LoVo (cell line): ENCODE data around the gene NOTCH2.
"Not testable (repeated sequence)": the region's sequence is repeated elsewhere in the genome, so short reads cannot be mapped to it uniquely, and the experiment has no call there.

Source experiments
- DNase-seq: peaks from one replicate; pipeline ENCODE4 v3.0.0-alpha.2; 2016; ENCODE audit warnings: low spot score

Gene NOTCH2

DNA sequence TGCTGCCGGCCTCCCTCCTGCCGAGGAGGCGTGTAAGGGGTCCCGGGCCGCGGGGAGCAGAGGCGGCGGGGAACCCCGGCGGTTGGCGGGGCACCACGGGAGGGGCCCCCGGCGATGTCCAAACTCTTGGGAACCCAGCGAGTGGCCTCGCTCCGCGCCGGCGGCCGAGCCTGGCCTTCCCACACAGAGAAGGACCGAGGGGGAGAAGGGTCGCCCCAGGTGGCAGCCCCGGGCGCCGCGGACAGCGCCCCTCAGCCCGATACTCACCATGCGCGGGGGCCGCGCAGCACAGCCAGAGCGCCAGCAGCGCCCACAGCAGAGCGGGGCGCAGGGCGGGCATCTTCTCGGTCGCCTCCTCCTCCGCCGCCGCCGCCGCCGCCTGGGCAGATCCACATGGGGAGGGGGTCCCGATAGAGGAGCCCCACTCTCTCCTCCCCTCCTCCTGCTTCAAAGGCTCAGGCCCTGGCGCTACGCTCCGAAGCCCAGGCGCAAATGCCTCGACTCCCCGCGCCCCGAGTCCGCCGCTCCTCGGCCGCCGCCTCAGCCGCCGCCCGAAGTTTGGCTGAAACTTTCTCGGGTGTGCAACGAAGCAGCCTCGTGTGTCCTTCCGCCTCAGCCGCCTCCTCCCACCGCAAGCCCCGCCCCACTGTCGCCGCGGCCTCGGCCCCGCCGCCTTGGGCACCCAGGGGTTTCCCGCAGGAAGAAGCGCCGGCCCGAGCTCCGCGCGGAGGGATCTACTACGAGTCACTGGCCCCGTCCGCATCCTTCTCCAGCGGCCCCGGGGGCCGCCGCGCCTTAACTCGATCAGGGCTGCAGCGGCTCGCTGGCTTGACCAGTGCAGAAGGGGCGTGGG lies at the start of gene NOTCH2:
Gene NOTCH2 (minus strand): TSS at position 596 of the 853 bp plus-strand sequence. CDS start 256 bp downstream, at position 340.
- DNase-seq, result not testable (repeated sequence)

DNA sequence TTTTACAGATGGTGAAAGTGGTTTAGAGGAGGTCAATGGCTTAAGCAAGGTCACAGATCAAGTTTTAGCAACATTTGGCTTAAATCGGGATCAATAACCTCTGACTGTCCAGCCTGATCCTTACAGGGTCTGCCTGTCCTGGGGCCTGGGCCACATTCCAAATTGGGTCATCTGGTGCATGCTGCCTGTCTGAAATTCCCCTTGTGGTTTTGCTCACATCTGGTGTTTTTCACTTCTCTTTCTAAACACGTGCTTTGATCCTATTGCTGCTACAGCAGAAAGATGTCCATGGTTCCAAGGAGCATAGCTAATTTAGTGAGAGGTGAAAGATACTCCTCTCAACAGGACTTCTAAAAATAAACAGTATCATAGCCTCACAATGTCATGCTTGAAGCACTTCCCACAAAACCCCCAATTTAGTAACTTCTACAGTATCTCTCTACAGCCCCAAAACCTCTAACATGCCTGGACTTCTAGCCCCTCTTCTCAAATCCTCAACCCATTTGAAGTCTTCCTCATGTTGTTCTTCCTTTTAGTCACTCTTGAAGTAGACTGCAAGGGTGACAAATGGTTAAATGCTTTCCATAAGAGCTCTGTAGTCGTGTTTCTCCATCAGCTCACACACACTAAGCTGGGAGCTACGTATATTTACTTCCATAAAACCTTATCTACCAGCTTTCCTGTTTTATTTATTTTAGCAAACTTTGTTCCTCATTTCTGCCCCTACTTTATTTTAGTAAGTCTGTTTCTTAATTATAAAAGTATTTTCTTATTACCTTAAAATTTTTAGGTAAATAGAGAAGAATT lies 48.1 kb upstream of the NOTCH2 start:
- not testable (repeated sequence) for DNase-seq

DNA sequence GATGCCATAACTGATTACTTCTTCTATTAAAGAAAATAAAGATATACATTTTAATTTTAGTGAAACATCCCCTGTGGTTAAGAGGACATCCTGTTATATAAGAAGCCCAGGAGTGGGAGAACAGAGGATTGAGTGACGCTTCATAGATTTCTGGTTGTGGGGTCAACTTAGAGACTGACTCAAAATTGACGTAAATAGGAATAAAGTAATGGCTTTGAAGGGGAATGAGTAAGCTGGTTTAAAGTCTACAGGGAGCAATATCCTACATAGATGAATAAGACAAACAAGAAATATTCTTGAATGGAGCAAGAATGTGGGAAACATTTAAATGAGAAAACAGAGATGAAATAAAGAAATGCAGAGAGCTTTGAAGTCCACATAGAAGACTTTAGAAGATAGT lies 46.6 kb upstream of the NOTCH2 start:
- DNase-seq, result not testable (repeated sequence)

DNA sequence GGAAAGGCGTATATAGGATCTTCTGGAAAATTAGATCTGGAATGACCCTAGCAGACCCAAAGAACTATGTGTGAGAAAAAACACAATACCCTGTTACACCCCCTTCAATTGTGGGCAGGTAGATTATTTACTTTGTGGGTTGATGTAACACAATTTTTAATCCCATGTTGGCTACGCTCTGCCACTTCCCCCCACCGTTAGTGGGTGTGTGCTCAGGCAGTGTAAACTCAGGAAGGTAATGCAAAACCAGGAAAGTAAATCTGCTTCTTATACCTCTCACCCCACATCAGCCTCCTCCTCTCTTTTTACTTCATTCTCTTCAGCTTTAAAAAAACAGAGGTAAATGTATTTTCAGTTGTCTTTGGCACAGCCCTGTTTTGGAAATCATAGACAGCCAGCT lies 43.7 kb upstream of the NOTCH2 start:
- DNase-seq, result not testable (repeated sequence)

DNA sequence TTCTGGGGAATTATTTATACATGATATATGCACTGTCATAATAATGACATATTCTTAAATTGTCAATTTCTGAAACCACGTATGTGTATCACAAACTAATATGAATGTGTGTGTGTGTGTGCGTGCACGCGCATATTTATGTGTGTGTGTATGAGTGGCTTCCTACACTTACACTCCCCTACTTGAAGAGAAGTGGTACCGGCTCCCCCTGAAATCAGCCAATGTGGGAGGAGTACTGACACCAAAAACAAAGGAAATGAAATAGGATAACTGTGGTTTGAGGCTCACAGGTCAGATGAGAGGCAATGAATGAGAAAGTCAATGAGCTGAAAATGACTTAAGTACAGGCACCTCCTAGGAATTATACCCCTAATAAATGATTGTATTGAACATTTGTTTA lies 42.8 kb upstream of the NOTCH2 start:
- DNase-seq, result not testable (repeated sequence)

DNA sequence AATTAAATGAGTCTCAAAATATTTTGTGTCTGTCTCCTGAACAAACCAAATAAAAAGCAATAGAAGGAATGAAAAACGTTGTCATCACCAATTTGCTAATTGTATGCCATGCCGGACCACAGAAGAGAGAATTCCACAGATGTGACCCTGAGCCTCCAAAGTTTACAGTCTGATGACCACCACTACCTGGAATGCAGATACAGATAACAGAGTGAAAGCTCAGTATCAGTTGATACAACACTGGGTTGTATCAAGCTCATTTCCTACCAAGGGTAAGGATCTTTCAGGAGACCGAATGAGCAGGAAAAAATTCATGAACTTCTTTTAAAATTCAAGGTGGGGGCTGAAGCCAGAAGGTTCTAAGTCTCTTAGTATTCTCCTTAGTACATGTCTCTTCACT lies 42.3 kb upstream of the NOTCH2 start:
- not testable (repeated sequence) for DNase-seq

DNA sequence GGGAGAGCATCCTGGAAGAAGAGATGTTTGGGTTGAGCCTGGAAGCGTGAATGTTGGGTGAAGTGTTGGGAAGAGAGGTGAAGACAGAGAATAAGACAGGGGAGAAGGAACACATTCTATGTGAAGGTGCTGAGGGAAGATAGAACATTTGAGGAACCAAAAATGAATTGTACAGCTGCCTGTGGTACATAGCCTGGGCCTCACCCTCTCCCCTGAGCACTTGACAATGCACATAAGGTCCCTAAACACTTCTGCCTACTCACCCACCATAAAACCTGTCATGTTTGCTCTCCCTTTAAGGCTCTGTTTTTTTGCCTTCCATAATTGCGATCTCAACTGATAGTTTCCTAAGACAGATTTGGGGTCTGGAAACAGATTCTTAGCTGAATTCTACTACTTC lies 41.5 kb upstream of the NOTCH2 start:
- not testable (repeated sequence) for DNase-seq

DNA sequence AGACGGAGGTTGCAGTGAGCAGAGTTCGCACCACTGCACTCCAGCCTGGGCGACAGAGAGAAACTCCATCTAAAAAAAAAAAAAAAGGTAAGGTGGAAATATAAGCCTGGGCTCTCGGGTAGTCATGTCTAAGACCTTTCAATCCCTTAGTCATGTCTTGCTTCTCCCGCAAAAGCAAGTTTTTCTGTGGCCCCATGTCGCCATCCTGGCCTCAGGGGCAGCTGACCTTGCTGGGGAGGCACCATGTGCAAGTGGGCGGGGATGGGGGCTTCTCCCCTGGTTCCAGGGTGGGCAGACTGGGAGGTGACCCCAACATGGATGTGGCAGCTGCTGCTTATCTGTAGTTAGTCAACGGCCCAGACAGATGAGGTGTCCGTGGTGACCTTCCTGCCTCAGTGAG lies 40.2 kb upstream of the NOTCH2 start:
- not testable (repeated sequence) for DNase-seq

DNA sequence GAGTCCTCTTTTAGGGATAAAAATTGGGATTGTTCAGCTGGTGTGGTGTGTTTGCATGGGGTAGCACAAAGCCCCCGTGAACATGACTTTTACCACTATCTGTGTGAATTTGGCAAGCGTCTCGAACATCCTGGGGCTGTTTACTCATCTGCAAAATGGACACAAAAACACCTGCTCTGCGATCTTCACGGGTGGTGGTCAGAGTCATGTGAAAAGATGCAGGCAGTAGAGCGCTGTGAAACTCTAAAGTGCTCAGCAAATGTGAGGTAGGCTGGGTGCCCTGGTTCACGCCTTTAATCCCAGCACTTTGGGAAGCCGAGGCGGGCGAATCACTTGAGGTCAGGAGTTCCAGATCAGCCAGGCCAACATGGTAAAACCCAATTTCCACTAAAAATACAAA lies 39.7 kb upstream of the NOTCH2 start:
- DNase-seq, result not testable (repeated sequence)

DNA sequence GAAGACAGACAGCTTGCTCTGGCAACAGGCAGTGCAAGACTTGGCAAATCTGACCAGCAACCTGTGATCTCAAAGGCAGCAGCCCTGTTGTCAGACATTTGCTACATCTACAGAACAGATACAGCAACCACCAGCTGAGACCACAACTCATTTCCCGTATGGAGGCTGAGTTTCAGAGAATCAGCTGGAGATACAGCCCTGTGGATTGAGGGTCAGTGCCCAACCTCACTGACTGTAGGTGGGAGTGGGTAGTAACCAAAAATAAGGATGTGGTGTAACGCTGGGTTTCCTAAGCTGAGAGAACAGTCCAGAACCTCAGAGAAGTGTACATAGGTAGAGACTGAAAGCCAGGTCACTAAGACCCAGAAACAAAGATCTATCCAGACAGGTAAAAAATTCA lies 35.8 kb upstream of the NOTCH2 start:
- not testable (repeated sequence) for DNase-seq

DNA sequence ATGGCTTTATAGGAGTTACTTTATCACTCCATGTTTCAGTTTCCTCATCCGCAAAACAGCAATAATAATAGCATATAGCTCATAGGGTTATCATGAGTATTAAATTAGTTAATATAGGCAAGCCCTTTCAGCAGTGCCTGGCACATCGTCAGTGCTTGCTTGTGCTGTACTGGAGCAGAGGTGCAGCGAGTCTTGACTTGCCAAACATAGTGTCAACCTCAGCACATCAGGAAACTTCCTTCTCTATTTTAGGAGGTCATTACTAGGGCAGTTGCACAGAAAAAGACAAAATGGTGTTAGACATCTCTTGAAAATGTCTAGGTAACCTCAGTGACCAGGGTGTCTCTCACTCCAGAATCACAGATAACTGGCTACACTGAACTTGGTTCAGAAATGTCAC lies 34.3 kb upstream of the NOTCH2 start:
- not testable (repeated sequence) for DNase-seq

DNA sequence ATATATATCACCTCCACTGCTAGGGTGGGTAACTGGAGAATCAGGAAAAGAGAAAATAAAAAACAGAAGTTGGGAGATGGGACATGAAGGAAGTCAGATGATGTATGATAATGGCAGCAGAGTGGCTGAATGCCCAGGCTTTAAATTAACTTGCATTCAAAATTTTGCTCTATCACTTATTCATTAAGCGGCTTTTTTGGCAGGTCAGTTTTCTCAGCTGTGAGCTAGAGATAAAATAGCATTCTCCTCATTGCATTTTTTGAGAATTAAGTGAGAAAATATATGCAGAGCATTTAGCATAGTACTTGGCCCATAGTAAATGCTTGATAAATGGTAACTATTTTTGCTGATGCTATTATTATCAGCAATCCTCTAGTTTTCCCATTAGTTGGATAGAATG lies 32.1 kb upstream of the NOTCH2 start:
- DNase-seq, result not testable (repeated sequence)

DNA sequence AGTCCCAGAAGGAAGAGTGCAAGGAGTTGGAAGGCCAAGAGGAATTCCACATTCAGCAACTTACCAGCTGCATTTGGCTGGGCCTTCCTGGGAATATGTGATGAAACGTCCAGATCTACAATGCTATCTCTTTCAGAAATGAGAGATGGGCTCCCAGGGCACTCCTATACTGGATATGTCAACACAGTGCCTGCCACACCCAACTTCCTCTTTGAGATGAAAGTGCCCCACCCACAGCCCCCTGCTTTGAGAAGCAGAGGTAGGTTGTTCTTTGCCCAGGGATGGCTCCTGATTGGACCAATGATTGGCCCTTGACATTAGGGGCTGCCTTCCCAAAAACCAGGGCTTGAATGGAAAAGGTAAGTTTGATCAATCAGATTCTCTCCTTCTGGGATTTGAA lies 31.1 kb upstream of the NOTCH2 start:
- DNase-seq, result not testable (repeated sequence)

DNA sequence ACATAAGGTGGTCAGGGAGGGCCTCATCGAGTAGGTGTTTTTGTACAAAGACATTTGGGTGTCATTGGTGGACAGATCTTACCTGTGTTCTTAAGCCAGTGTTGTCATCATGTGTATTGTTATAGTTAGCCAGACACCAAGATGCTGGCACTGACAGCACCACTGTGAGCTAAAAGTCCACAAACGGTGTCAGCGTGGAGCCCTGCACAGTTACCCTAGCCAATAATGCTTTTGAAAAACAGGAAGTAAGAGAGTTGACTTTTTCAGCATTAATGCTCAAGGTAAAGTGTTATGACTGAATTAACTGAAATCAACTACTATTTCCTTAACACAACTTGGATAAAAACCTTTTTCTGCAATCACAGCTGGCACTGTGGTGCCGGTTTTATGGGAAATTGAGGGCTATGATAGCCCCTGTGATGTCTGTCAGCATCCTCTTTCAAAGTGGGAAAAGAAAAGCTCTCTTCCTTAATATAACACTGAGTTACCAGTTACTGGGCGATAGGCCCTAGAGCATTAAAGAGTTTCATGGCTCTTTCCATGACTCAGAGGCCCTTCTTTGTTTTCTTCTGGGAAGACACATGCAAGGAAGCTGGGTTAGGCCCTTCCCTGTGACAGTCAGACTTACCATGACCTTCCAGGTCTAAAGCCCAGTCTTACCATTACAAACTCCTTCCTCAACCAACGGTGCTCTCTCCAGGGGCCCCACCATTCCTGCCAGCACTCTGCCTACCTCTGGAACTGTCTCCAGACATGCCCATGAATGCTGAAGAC lies 29.7 kb upstream of the NOTCH2 start:
- not testable (repeated sequence) for DNase-seq

DNA sequence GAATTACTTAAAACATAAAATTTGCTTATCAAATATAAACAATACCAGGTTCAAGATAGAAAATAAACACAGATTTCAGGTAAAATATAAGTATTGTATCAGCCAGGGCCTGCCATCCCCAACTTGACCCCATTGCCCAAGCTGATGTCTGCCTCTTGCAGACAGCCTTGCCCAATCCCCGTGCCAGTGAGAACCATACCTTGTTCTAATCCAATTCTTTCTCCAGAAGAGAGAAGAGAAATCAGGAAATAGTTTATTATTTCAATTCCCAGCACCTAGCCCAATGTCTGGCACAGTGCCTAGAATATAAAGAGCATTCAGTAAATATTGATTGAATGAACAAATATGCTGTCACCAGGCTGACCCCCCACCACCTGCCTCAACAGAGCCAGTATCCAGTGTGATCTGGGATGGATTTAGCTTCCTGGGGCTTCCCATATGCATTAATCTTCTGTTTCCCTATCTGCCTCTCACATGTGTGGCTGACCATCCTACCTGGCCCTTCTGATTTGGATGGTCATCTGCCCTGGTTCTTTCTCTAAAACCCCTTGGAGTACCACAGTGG lies 27.6 kb upstream of the NOTCH2 start:
- not testable (repeated sequence) for DNase-seq

DNA sequence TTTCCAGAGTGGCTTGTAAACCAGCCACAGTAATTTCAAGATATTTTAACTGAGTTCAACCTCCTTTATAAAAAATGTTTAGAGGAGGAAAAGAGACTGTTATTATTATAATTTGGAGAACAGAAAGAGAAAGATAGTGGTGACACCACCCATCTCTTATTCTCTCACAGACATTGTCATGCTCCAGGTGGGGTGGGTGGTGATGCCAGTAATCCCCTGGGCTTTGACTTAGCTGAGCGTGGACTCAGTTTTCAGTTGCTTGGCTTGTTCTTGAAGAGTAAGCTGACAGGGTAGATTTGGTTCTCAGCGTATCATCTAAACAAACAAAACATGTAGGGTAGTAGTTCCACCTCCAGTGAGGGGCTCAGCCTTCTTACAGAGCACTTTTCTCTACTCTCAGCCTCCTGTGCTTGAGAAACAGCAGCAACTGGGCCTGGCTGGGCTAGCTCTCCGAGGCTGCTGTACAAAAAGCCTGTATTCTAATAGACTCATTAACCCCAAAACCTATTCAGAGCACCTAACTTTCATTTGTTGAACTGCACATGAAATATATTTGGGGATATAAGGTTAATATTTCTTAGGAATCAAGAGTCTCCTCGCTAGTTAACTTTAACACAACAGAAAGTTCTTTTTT lies 24.2 kb upstream of the NOTCH2 start:
- not testable (repeated sequence) for DNase-seq

DNA sequence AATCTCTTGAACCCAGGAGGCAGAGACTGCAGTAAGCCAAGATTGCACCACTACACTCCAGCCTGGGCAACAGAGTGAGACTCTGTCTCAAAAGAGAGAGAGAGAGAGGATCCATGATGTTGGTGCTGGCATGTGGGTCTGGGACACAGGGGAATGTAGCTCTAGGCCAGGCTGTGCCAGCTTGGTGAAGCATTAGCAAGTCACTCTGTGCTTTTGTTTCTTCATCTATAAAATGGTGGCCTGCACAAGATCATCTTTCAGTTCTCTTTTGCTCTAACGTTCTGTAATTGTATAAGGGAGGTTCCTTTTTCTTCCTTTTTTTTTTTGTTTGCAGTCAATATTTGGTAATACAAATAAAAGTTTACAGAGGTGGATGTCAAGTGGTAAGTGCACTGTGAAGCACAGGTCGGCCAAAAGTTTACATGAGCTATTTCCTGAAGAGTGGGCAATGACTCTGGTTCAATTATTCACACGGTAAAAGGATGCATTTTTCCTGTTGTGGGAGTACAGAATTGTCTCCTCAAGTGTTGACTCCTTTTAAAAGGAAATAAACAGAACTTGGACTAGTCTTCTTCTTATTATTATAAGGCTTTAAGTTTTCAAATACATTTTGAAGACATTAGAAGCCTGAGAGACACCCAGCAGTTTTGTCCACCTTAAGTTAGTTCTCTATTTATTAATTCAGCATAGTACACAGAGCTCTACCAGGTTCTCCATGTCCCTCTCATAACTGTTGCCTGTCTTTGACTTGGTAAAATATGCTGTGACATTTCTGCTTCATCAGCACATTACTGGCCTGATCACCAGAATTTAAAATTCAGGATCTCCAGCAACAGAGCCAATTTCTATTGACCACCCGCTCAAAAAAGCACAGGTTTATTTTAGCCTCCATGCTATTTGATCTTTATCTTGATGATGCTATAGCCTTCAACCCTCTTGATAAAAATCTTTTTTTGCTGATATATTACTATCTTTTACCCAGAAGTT lies 23.1 kb upstream of the NOTCH2 start:
- DNase-seq, result not testable (repeated sequence)

DNA sequence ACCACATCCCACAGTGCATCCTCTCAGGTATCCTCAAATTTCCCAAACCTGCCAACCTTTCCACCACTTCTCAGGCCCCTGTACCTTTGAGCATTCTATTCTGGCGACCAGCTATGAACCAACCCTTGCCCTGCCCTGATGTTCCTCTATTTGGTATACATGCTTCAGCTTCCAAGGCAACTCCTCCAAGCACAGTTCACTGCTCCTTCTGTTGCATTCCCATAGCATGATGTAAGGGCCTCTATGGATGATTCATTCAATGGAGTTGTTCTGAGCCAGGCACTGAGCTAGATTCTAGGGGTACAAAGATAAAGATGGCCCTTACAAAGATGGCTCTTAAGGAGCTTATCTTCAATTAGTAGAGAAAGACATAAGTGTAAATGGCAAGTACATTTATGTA lies 21.4 kb upstream of the NOTCH2 start:
- DNase-seq, result not testable (repeated sequence)

DNA sequence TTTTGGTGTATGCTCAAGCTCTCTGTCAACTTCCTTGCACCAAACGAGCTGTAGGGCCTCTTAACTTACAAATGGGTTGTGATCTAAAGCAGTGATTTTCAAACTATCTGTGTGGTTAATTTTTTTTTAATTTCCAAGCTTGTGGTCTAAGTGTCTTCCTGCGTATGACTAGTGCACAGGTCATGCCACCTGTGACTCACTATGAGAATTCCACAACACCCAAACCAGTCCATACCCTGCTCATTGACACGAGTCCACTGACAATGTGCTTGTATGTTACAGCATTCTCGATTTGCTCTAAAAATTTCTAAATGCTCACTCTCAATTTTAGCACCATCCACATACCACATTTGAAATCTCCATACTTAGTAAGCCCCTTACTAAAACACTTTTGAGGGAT lies 18.5 kb upstream of the NOTCH2 start:
- peak; percentile 27 for DNase-seq

DNA sequence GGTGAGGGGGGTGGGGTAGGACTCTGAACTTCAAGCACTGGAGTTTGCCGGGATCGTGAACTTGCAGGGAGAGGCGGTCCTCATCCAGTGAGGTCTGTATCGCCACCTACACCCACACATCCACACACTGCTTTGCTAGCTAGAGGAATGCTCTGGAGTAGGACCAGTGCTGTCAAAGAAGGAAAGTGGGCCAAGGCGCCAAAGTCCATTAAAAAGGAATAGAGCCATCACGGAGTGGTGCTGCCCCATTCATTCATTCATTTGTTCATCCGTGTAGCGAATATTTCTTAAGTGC lies 405 bp upstream of the NOTCH2 start:
- not testable (repeated sequence) for DNase-seq
